ENCODE measurements around the gene ACTMAP.

The ACTMAP gene

DNA sequence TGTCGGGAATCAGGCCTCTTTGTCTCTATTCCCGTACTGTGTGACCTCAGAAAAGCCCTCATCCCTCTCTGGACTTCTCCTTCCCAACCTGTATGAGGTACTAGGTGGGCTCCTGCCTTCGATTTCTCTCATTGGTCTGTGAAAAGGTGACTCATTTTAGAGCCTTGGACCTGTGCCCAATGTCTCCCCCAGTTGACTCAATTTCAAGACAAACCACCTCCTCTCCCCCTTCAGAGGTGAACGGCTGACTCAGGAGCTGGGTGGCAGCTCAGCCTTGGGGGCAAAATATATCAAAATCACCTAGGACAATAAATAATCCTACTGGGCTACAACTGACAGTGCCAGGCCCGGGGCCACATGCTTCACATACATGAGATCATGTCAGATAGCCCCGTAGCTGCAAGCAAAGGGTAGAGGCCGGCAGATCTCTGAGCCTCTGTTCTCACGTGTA is 34.2 kb downstream of the ACTMAP start:
- peak overlapping the region; percentile 57 for H2AFZ ChIP-seq (ENCODE audit: low read depth)
- peaks cover 8% of the 10 kb centered on the region; the same call in 1 of the 2 replicates for H3K79me2 ChIP-seq (ENCODE audit: insufficient read depth, low read depth)
- peak overlapping the region; percentile 95 for H3K4me2 ChIP-seq
- H3K27me3 ChIP-seq (ENCODE audit: insufficient read depth, low read depth) = no peaks in the 10 kb centered on the region
- no peaks in the 10 kb centered on the region for H4K20me1 ChIP-seq (ENCODE audit: insufficient read depth)
- peak overlapping the region; percentile 17 for H3K27ac ChIP-seq
- peaks cover 54% of the 10 kb centered on the region for H3K4me1 ChIP-seq (ENCODE audit: low read depth, poor library complexity, severe bottlenecking)
- peak overlapping the region; percentile 71; the same call in 1 of the 2 replicates for H3K9ac ChIP-seq
- H3K36me3 ChIP-seq (ENCODE audit: insufficient read depth) = no peaks in the 10 kb centered on the region
- no peak overlapping the region for H3K4me3 ChIP-seq (IDR thresholded peaks at IDR 0.05; ENCODE audit: insufficient read depth, low read depth, low read length)
- TF ChIP-seq CTCF (conservative IDR thresholded peaks at IDR 0.05; ENCODE audit: low read depth, low read length) = no peak

- peak overlapping the region; percentile 57 for H2AFZ ChIP-seq (ENCODE audit: low read depth)
- no peaks in the 10 kb centered on the region for H3K27me3 ChIP-seq (ENCODE audit: insufficient read depth, low read depth)
- no peak for TF ChIP-seq CTCF (conservative IDR thresholded peaks at IDR 0.05; ENCODE audit: low read depth, low read length)
- peak overlapping the region; percentile 60; the same call in 1 of the 2 replicates for H3K9ac ChIP-seq
- peaks cover 43% of the 10 kb centered on the region for H3K4me1 ChIP-seq (ENCODE audit: low read depth, poor library complexity, severe bottlenecking)
- peak overlapping the region; percentile 59 for H3K27ac ChIP-seq
- peaks cover 8% of the 10 kb centered on the region; the same call in 1 of the 2 replicates for H3K79me2 ChIP-seq (ENCODE audit: insufficient read depth, low read depth)
- peak overlapping the region; percentile 95 for H3K4me2 ChIP-seq
- H3K36me3 ChIP-seq (ENCODE audit: insufficient read depth) = no peaks in the 10 kb centered on the region
- no peak overlapping the region for H3K4me3 ChIP-seq (IDR thresholded peaks at IDR 0.05; ENCODE audit: insufficient read depth, low read depth, low read length)
- no peaks in the 10 kb centered on the region for H4K20me1 ChIP-seq (ENCODE audit: insufficient read depth)
These were observed 35.6 kb downstream of the ACTMAP start for GRCh38 chr19:40714441-40715299.

- Histone ChIP-seq H3K4me3 (IDR thresholded peaks at IDR 0.05; ENCODE audit: insufficient read depth, low read depth, low read length) (no peak overlapping the region), H3K9ac (no peak overlapping the region), H3K27ac (no peak overlapping the region), H3K36me3 (ENCODE audit: insufficient read depth) (no peaks in the 10 kb centered on the region), H3K4me2 (peak overlapping the region; percentile 95; the same call in 1 of the 2 replicates), H3K27me3 (ENCODE audit: insufficient read depth, low read depth) (no peaks in the 10 kb centered on the region), H3K79me2 (ENCODE audit: insufficient read depth, low read depth) (peaks cover 8% of the 10 kb centered on the region; the same call in 1 of the 2 replicates), H4K20me1 (ENCODE audit: insufficient read depth) (no peaks in the 10 kb centered on the region), H3K4me1 (ENCODE audit: low read depth, poor library complexity, severe bottlenecking) (peaks cover 36% of the 10 kb centered on the region), H2AFZ (ENCODE audit: low read depth) (no peak overlapping the region)
- TF ChIP-seq CTCF (conservative IDR thresholded peaks at IDR 0.05; ENCODE audit: low read depth, low read length) = no peak
These were observed 36.3 kb downstream of the ACTMAP start for GRCh38 chr19:40713939-40714338.

GRCh38 chr19:40709817-40710216 is 40.5 kb downstream of the ACTMAP start:
- H3K4me1 ChIP-seq (ENCODE audit: low read depth, poor library complexity, severe bottlenecking) = peaks cover 9% of the 10 kb centered on the region
- H3K27ac ChIP-seq = no peak overlapping the region
- H3K4me3 ChIP-seq (IDR thresholded peaks at IDR 0.05; ENCODE audit: insufficient read depth, low read depth, low read length) = no peak overlapping the region
- H3K36me3 ChIP-seq (ENCODE audit: insufficient read depth) = no peaks in the 10 kb centered on the region
- H3K79me2 ChIP-seq (ENCODE audit: insufficient read depth, low read depth) = no peaks in the 10 kb centered on the region
- no peak overlapping the region for H2AFZ ChIP-seq (ENCODE audit: low read depth)
- H4K20me1 ChIP-seq (ENCODE audit: insufficient read depth) = no peaks in the 10 kb centered on the region
- TF ChIP-seq CTCF (conservative IDR thresholded peaks at IDR 0.05; ENCODE audit: low read depth, low read length) = no peak
- no peak overlapping the region for H3K9ac ChIP-seq
- no peaks in the 10 kb centered on the region for H3K27me3 ChIP-seq (ENCODE audit: insufficient read depth, low read depth)
- no peak overlapping the region for H3K4me2 ChIP-seq
